ENCODE results near the gene TFAP2D.

The TFAP2D gene

DNA sequence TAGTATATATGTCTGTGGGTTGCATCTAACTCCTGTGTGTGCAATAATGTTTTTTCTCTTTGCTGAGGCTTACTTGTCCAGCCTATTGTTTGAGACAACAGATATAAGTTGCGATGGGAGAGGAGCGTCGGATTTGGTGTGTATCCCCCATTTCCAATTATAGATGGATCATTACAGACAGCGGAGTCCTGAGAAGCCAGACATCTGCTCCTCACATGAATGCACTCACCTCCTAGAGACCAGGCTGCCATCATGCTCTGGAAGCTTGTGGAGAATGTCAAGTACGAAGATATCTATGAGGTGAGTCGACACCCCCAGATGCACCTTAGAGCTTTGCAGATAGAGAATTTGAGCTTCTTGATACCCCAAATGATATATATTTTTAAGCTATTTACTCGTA, 105.3 kb downstream of the TFAP2D start, which contains the start of gene TFAP2B:
TSS of gene TFAP2B (plus strand) at position 199 of the 400 bp plus-strand sequence. CDS start at position 220, 21 bp downstream.
- no peaks in the 10 kb centered on the region for H3K36me3 ChIP-seq (ENCODE audit: control insufficient read depth in 2 of 2, insufficient read depth in 1 of 2, low read length in 2 of 2)
- no peaks in the 10 kb centered on the region; the same call in 1 of the 2 replicates for H3K9me3 ChIP-seq (ENCODE audit: control insufficient read depth, insufficient read depth, low read depth, low read length)
- H3K4me3 ChIP-seq (ENCODE audit: low read depth, low read length), result peak within 1 kb of the TSS; percentile 20
- no peaks in the 10 kb centered on the region for H3K4me1 ChIP-seq (ENCODE audit: control insufficient read depth, insufficient read depth, low read length)
- CTCF ChIA-PET, result interaction anchor here (1.0 to 1.7 kb wide), 3 partner anchors 935 to 1225 kb away, joined by 3 to 5 read pairs (median 4); no protein-coding TSS in a partner anchor
- no peak for TF ChIP-seq ZNF549 (tag by site-specific recombination; IDR thresholded peaks at IDR 0.05)
- TF ChIP-seq ZNF391 (tag by site-specific recombination; IDR thresholded peaks at IDR 0.05; ENCODE audit: borderline replicate concordance, low read depth), result no peak
- TF ChIP-seq ZNF514 (tag by site-specific recombination; IDR thresholded peaks at IDR 0.05), result no peak
- POLR2A ChIA-PET, result no interaction called here
- H3K27ac ChIP-seq (ENCODE audit: extremely low read depth, low read depth, low read length), result no peak within 1 kb of the TSS

DNA sequence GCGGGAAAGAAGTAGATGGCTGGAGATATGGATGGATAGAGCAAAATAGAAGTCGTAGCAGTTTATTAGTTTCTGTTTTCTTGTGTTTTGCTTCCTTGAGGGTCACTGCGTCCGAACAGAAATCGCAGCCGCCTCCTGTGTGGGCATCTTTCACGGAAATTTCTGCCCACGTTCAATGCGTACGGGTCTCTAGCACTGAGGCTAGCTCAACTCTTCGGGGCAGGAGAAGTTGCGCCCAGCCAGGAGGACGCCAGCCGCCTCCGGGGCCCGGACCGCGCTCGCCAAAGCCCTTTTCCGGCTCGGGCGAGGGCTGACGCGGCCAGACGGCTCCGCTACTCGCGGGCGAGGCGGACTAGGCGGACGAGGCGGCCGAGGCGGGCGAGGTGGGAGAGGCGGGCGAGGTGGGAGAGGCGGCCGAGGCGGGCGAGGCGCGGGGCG, 106.2 kb downstream of the TFAP2D start:
- TF ChIP-seq ZNF785 (tag by site-specific recombination; IDR thresholded peaks at IDR 0.05) (no peak), ZNF341 (tag by site-specific recombination; IDR thresholded peaks at IDR 0.05; ENCODE audit: low read depth) (no peak), EGR2 (tag by site-specific recombination; IDR thresholded peaks at IDR 0.05; ENCODE audit: low read depth) (no peak)
- Histone ChIP-seq H3K4me1 (ENCODE audit: control insufficient read depth, insufficient read depth, low read length) (no peaks in the 10 kb centered on the region), H3K27ac (ENCODE audit: extremely low read depth, low read depth, low read length) (no peak overlapping the region), H3K4me3 (ENCODE audit: low read depth, low read length) (peak overlapping the region; percentile 20), H3K36me3 (ENCODE audit: control insufficient read depth in 2 of 2, insufficient read depth in 1 of 2, low read length in 2 of 2) (no peaks in the 10 kb centered on the region), H3K9me3 (ENCODE audit: control insufficient read depth, insufficient read depth, low read depth, low read length) (no peaks in the 10 kb centered on the region; the same call in 1 of the 2 replicates)
- POLR2A ChIA-PET, result no interaction called here
- CTCF ChIA-PET, result interaction anchor here (0.6 kb wide), 1 partner anchor 1132 kb away, joined by 3 read pairs; no protein-coding TSS in a partner anchor

DNA sequence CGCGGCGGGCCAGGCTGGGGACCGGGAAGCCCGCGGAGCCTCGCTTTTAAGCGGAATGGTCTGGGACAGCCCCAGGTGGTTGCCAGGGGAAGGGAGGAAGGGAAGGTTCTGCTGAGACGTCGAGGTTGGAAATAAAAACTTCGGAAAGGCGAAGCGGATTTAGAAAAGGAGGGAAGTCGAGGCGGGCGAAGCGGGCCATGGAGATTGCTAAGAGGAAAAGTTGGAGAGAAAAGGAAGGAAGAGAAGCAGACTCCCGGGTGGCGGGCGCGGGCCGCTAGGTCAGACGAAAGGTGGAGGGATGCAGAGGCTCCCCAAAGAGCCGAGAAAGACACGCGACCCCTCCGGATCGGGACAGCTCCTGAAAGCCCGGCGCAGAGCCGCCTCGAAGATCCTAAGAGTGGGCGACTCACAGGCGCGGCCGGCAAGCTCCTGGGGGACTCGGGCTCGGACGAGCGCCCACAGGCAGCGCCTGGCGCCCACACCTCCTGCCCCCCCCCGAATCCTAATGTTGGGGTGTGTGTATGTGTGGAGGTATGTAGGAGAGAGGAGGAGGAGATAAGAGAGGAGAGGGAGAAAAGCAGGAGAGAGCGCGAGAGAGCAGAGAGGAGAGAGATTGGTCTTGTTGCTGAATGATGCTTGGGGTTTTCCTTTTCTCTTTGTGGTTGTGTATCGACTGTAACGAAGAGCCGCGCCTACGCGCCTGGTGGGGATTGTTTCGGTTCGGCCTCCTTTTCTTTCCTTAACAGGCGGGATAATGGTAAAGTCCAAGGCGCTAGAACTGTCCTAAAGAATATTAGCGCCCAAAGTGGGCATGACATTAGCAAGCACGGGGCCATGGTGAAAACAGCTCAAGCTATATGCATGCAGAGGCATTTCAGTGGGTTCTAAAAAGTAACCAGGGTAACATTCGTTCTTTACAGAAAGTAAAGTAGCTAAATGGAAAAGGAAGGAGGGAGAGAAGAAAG, 106.9 kb downstream of the TFAP2D start:
- TF ChIP-seq ZNF157 (tag by site-specific recombination; IDR thresholded peaks at IDR 0.05) (no peak), ZNF510 (tag by site-specific recombination; IDR thresholded peaks at IDR 0.05; ENCODE audit: insufficient replicate concordance) (no peak), ZNF239 (tag by site-specific recombination; IDR thresholded peaks at IDR 0.05) (no peak), ZNF514 (tag by site-specific recombination; IDR thresholded peaks at IDR 0.05) (no peak), ZNF792 (tag by site-specific recombination; IDR thresholded peaks at IDR 0.05) (no peak), ZNF169 (tag by site-specific recombination; IDR thresholded peaks at IDR 0.05) (no peak), KLF1 (tag by site-specific recombination; IDR thresholded peaks at IDR 0.05) (no peak), ZNF555 (tag by site-specific recombination; conservative IDR thresholded peaks at IDR 0.05) (no peak), ZNF266 (tag by site-specific recombination; IDR thresholded peaks at IDR 0.05; ENCODE audit: low read depth) (no peak), TCF7L2 (IDR thresholded peaks at IDR 0.05; ENCODE audit: borderline replicate concordance, low read depth, low read length) (no peak), ZNF133 (tag by site-specific recombination; IDR thresholded peaks at IDR 0.05) (no peak), ZNF311 (tag by site-specific recombination; IDR thresholded peaks at IDR 0.05; ENCODE audit: borderline replicate concordance) (no peak), ZNF76 (tag by site-specific recombination; IDR thresholded peaks at IDR 0.05; ENCODE audit: borderline replicate concordance, low read depth) (no peak), ZNF473 (tag by site-specific recombination; IDR thresholded peaks at IDR 0.05) (no peak), ZNF596 (tag by site-specific recombination; IDR thresholded peaks at IDR 0.05) (no peak), ZNF670 (tag by site-specific recombination; IDR thresholded peaks at IDR 0.05; ENCODE audit: low read depth) (no peak), RBAK (tag by site-specific recombination; IDR thresholded peaks at IDR 0.05) (no peak), MEIS1 (CRISPR knock-in tag; IDR thresholded peaks at IDR 0.05; ENCODE audit: borderline replicate concordance) (no peak)
- TF ChIP-seq, protein P1, sequence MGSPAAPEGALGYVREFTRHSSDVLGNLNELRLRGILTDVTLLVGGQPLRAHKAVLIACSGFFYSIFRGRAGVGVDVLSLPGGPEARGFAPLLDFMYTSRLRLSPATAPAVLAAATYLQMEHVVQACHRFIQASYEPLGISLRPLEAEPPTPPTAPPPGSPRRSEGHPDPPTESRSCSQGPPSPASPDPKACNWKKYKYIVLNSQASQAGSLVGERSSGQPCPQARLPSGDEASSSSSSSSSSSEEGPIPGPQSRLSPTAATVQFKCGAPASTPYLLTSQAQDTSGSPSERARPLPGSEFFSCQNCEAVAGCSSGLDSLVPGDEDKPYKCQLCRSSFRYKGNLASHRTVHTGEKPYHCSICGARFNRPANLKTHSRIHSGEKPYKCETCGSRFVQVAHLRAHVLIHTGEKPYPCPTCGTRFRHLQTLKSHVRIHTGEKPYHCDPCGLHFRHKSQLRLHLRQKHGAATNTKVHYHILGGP (tag by site-specific recombination; IDR thresholded peaks at IDR 0.05), result no peak
- CTCF ChIA-PET, result interaction anchor here (0.6 to 0.7 kb wide), 2 partner anchors 1074 to 1244 kb away, joined by 3 to 4 read pairs; no protein-coding TSS in a partner anchor
- no peaks in the 10 kb centered on the region; the same call in 1 of the 2 replicates for H3K9me3 ChIP-seq (ENCODE audit: control insufficient read depth, insufficient read depth, low read depth, low read length)
- H3K4me3 ChIP-seq (ENCODE audit: low read depth, low read length), result peak overlapping the region; percentile 13
- no peak overlapping the region for H3K27ac ChIP-seq (ENCODE audit: extremely low read depth, low read depth, low read length)
- H3K36me3 ChIP-seq (ENCODE audit: control insufficient read depth in 2 of 2, insufficient read depth in 1 of 2, low read length in 2 of 2), result no peaks in the 10 kb centered on the region
- POLR2A ChIA-PET, result no interaction called here
- no peaks in the 10 kb centered on the region for H3K4me1 ChIP-seq (ENCODE audit: control insufficient read depth, insufficient read depth, low read length)
